ENCODE results near the gene CTAG2.

GRCh38 chrX:154607370-154607769 is 46.0 kb downstream of the CTAG2 start:
- TF ChIP-seq EZH2 (IDR thresholded peaks at IDR 0.05; ENCODE audit: insufficient read depth, low read length) (no peak), CTCF (IDR thresholded peaks at IDR 0.05; ENCODE audit: insufficient read depth, low read depth, low read length) (no peak)
